ENCODE data around the gene CLEC20A.

CLEC20A gene

GRCh38 chr1:178502856-178503255 lies 6.1 kb upstream of the CLEC20A start:
- no peak overlapping the region for H2BK12ac ChIP-seq (ENCODE audit: low read length)
- no peak overlapping the region for H4K91ac ChIP-seq (ENCODE audit: low read depth, low read length, poor library complexity)
- H3K4me2 ChIP-seq (ENCODE audit: insufficient read depth, low read length, poor library complexity, severe bottlenecking) = no peak overlapping the region
- no peak for DNase-seq (ENCODE audit: low spot score)
- H3K9me3 ChIP-seq (replicated peaks in 1 of 2; ENCODE audit: control insufficient read depth in 2 of 2, insufficient read depth in 1 of 2, low read depth in 1 of 2, low read length in 2 of 2) = no peaks in the 10 kb centered on the region
- H3K4me1 ChIP-seq (ENCODE audit: control insufficient read depth in 2 of 2, insufficient read depth in 1 of 2, low read depth in 1 of 2, low read length in 2 of 2) = peaks cover 0 to under 1% of the 10 kb centered on the region in 2 donors
- no peak overlapping the region for H3K9ac ChIP-seq (ENCODE audit: low read depth, low read length, poor library complexity)
- no peak overlapping the region for H2AK5ac ChIP-seq (ENCODE audit: low read depth, low read length)
- H3K23ac ChIP-seq (ENCODE audit: low read depth, low read length, poor library complexity) = no peak overlapping the region
- peaks cover 0 to 3% (median 0%) of the 10 kb centered on the region in 3 experiments for H3K27me3 ChIP-seq (ENCODE audit: control insufficient read depth in 3 of 3, insufficient read depth in 3 of 3, low read depth in 1 of 3, low read length in 3 of 3)
- H3K4ac ChIP-seq (ENCODE audit: low read length) = no peak overlapping the region
- H3K36me3 ChIP-seq (replicated peaks in 1 of 2; ENCODE audit: control insufficient read depth in 2 of 2, insufficient read depth in 2 of 2, low read length in 2 of 2) = no peaks in the 10 kb centered on the region
- H3K4me3 ChIP-seq (ENCODE audit: low read length in 2 of 2) = no peak overlapping the region
- H2AFZ ChIP-seq (ENCODE audit: low read length) = no peak overlapping the region
- H4K8ac ChIP-seq (ENCODE audit: low read depth, low read length) = no peak overlapping the region
- H2BK5ac ChIP-seq (ENCODE audit: low read length) = no peak overlapping the region
- H3K14ac ChIP-seq (ENCODE audit: low read length) = no peak overlapping the region
- H3K79me1 ChIP-seq (ENCODE audit: low read depth, low read length) = no peaks in the 10 kb centered on the region
- no peak overlapping the region for H3K27ac ChIP-seq (replicated peaks; ENCODE audit: low read length)
- no CpG with 5 or more reads among the region's 5 CpGs for WGBS, 2 donors (ENCODE audit: extremely low coverage in 2 of 2, insufficient read length in 2 of 2, insufficient replicate concordance in 1 of 2)
- no peak overlapping the region for H2BK15ac ChIP-seq (ENCODE audit: low read length)
- H3K18ac ChIP-seq (ENCODE audit: low read length) = no peak overlapping the region
- H2BK120ac ChIP-seq (ENCODE audit: low read depth, low read length) = no peak overlapping the region

DNA sequence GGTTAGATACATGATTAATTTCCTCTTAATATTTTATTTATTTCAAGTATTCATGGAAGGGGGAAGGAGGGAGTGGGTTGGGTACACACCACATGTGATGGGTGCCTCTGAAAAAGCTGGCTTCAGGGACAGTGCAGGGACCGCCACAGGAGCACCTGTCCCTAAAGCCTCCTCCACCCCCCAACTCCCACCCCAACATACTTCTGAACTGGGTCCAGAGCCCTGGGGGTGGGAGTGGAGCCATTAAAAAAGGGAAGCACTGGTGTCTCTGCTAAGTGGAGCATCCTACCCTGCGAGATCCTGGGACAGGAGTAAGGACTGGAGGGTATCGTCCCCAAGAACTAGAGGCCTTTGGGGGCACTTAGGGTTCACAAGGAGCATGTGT lies 5.6 kb upstream of the CLEC20A start:
- Histone ChIP-seq H2AK5ac (ENCODE audit: low read depth, low read length) (no peak overlapping the region), H3K4me2 (ENCODE audit: insufficient read depth, low read length, poor library complexity, severe bottlenecking) (no peak overlapping the region), H2BK120ac (ENCODE audit: low read depth, low read length) (no peak overlapping the region), H3K27ac (replicated peaks; ENCODE audit: low read length) (no peak overlapping the region), H2BK12ac (ENCODE audit: low read length) (no peak overlapping the region), H3K4me3 (ENCODE audit: low read length in 2 of 2) (no peak overlapping the region), H3K14ac (ENCODE audit: low read length) (no peak overlapping the region), H3K36me3 (replicated peaks in 1 of 2; ENCODE audit: control insufficient read depth in 2 of 2, insufficient read depth in 2 of 2, low read length in 2 of 2) (no peaks in the 10 kb centered on the region), H2BK5ac (ENCODE audit: low read length) (no peak overlapping the region), H3K18ac (ENCODE audit: low read length) (no peak overlapping the region), H3K79me1 (ENCODE audit: low read depth, low read length) (no peaks in the 10 kb centered on the region), H3K23ac (ENCODE audit: low read depth, low read length, poor library complexity) (no peak overlapping the region), H4K91ac (ENCODE audit: low read depth, low read length, poor library complexity) (no peak overlapping the region), H2AFZ (ENCODE audit: low read length) (no peak overlapping the region), H3K9me3 (replicated peaks in 1 of 2; ENCODE audit: control insufficient read depth in 2 of 2, insufficient read depth in 1 of 2, low read depth in 1 of 2, low read length in 2 of 2) (no peaks in the 10 kb centered on the region), H3K4me1 (ENCODE audit: control insufficient read depth in 2 of 2, insufficient read depth in 1 of 2, low read depth in 1 of 2, low read length in 2 of 2) (peaks cover 0 to 3% of the 10 kb centered on the region in 2 donors), H3K9ac (ENCODE audit: low read depth, low read length, poor library complexity) (no peak overlapping the region), H2BK15ac (ENCODE audit: low read length) (no peak overlapping the region), H3K4ac (ENCODE audit: low read length) (no peak overlapping the region), H3K27me3 (ENCODE audit: control insufficient read depth in 3 of 3, insufficient read depth in 3 of 3, low read depth in 1 of 3, low read length in 3 of 3) (peaks cover 0 to 3% (median 0%) of the 10 kb centered on the region in 3 experiments), H4K8ac (ENCODE audit: low read depth, low read length) (no peak overlapping the region)
- no CpG with 5 or more reads among the region's 3 CpGs for WGBS, 2 donors (ENCODE audit: extremely low coverage in 2 of 2, insufficient read length in 2 of 2, insufficient replicate concordance in 1 of 2)
- no peak for DNase-seq (ENCODE audit: low spot score)

- Histone ChIP-seq H3K4me2 (ENCODE audit: insufficient read depth, low read length, poor library complexity, severe bottlenecking) (no peak overlapping the region), H2BK12ac (ENCODE audit: low read length) (no peak overlapping the region), H3K14ac (ENCODE audit: low read length) (no peak overlapping the region), H3K4me3 (ENCODE audit: low read length in 2 of 2) (no peak overlapping the region), H4K91ac (ENCODE audit: low read depth, low read length, poor library complexity) (no peak overlapping the region), H2AK5ac (ENCODE audit: low read depth, low read length) (no peak overlapping the region), H3K9me3 (replicated peaks in 1 of 2; ENCODE audit: control insufficient read depth in 2 of 2, insufficient read depth in 1 of 2, low read depth in 1 of 2, low read length in 2 of 2) (no peaks in the 10 kb centered on the region), H3K27me3 (ENCODE audit: control insufficient read depth in 3 of 3, insufficient read depth in 3 of 3, low read depth in 1 of 3, low read length in 3 of 3) (no peaks in the 10 kb centered on the region), H3K4me1 (ENCODE audit: control insufficient read depth in 2 of 2, insufficient read depth in 1 of 2, low read depth in 1 of 2, low read length in 2 of 2) (peaks cover 0 to 3% of the 10 kb centered on the region in 2 donors), H3K9ac (ENCODE audit: low read depth, low read length, poor library complexity) (no peak overlapping the region), H3K4ac (ENCODE audit: low read length) (no peak overlapping the region), H2BK120ac (ENCODE audit: low read depth, low read length) (no peak overlapping the region), H3K27ac (replicated peaks; ENCODE audit: low read length) (no peak overlapping the region), H3K36me3 (replicated peaks in 1 of 2; ENCODE audit: control insufficient read depth in 2 of 2, insufficient read depth in 2 of 2, low read length in 2 of 2) (no peaks in the 10 kb centered on the region), H2BK15ac (ENCODE audit: low read length) (no peak overlapping the region), H3K18ac (ENCODE audit: low read length) (no peak overlapping the region), H4K8ac (ENCODE audit: low read depth, low read length) (no peak overlapping the region), H2BK5ac (ENCODE audit: low read length) (no peak overlapping the region), H3K79me1 (ENCODE audit: low read depth, low read length) (no peaks in the 10 kb centered on the region), H3K23ac (ENCODE audit: low read depth, low read length, poor library complexity) (no peak overlapping the region), H2AFZ (ENCODE audit: low read length) (no peak overlapping the region)
- DNase-seq (ENCODE audit: low spot score) = peak; percentile 66
- no CpG with 5 or more reads among the region's 5 CpGs for WGBS, 2 donors (ENCODE audit: extremely low coverage in 2 of 2, insufficient read length in 2 of 2, insufficient replicate concordance in 1 of 2)
These were observed 5.1 kb upstream of the CLEC20A start for GRCh38 chr1:178501705-178502329.

DNA sequence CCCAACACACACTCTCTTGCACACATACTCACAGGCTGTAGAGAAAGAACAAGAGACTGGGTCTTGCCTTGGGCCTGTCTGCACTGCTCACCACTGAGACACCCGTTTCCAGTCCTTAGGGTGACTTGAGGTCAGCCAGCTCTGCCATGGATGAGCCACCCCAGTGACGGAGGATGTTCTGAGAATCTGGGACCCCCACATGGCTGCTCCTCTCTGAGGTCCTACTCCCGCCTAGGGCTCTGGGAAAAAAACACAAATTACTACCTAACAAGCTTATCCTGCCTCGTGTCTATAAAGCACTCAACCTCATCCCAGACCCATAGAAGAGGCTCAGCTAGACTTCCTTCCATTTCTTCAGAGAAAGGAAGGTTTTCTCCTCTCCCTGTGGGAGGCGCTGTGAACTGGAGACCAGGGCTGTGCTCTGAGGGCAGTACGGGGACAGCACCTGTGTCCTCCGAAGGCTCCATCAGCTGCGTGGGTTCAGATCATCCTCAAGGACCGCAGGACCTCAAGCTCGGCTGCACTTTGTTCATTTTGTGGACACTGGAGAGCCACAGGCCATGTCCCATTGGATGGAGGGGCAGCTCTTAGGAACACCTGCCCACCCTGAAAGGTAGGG lies 4.3 kb upstream of the CLEC20A start:
- no CpG with 5 or more reads among the region's 10 CpGs for WGBS, 2 donors (ENCODE audit: extremely low coverage in 2 of 2, insufficient read length in 2 of 2, insufficient replicate concordance in 1 of 2)
- Histone ChIP-seq H3K18ac (ENCODE audit: low read length) (no peak overlapping the region), H4K8ac (ENCODE audit: low read depth, low read length) (no peak overlapping the region), H3K79me1 (ENCODE audit: low read depth, low read length) (no peaks in the 10 kb centered on the region), H3K4me1 (ENCODE audit: control insufficient read depth in 2 of 2, insufficient read depth in 1 of 2, low read depth in 1 of 2, low read length in 2 of 2) (peaks cover 0 to 3% of the 10 kb centered on the region in 2 donors), H3K4ac (ENCODE audit: low read length) (no peak overlapping the region), H3K14ac (ENCODE audit: low read length) (no peak overlapping the region), H3K36me3 (replicated peaks in 1 of 2; ENCODE audit: control insufficient read depth in 2 of 2, insufficient read depth in 2 of 2, low read length in 2 of 2) (no peaks in the 10 kb centered on the region), H4K91ac (ENCODE audit: low read depth, low read length, poor library complexity) (no peak overlapping the region), H3K9me3 (replicated peaks in 1 of 2; ENCODE audit: control insufficient read depth in 2 of 2, insufficient read depth in 1 of 2, low read depth in 1 of 2, low read length in 2 of 2) (no peaks in the 10 kb centered on the region), H2AK5ac (ENCODE audit: low read depth, low read length) (peak overlapping the region; percentile 65), H3K27ac (replicated peaks; ENCODE audit: low read length) (no peak overlapping the region), H3K27me3 (ENCODE audit: control insufficient read depth in 3 of 3, insufficient read depth in 3 of 3, low read depth in 1 of 3, low read length in 3 of 3) (no peaks in the 10 kb centered on the region), H2AFZ (ENCODE audit: low read length) (no peak overlapping the region), H2BK120ac (ENCODE audit: low read depth, low read length) (no peak overlapping the region), H3K23ac (ENCODE audit: low read depth, low read length, poor library complexity) (peak overlapping the region; percentile 62), H3K4me2 (ENCODE audit: insufficient read depth, low read length, poor library complexity, severe bottlenecking) (no peak overlapping the region), H2BK15ac (ENCODE audit: low read length) (no peak overlapping the region), H2BK12ac (ENCODE audit: low read length) (no peak overlapping the region), H3K4me3 (ENCODE audit: low read length in 2 of 2) (no peak overlapping the region), H3K9ac (ENCODE audit: low read depth, low read length, poor library complexity) (no peak overlapping the region), H2BK5ac (ENCODE audit: low read length) (no peak overlapping the region)
- no peak for DNase-seq (ENCODE audit: low spot score)

Measured in neuronal stem cell (in vitro differentiated cells).